Stimulated activated CD4-positive, alpha-beta T cell treated with anti-CD3 and anti-CD28 coated beads, Interleukin-2, amount 100 ng/mL, for 48 hours (primary cell): ENCODE results near the gene UVSSA.
"Not testable (repeated sequence)": the region's sequence is repeated elsewhere in the genome, so short reads cannot be mapped to it uniquely, and the experiment has no call there.

ENCODE experiments used
- DNase-seq, 2 donors: peaks; one replicate each; pipeline ENCODE4 v3.0.0-alpha.2; 2020

Gene UVSSA

GRCh38 chr4:1365271-1366178 is 18.5 kb downstream of the UVSSA start:
- DNase-seq: no peak

GRCh38 chr4:1366371-1367229 is 19.6 kb downstream of the UVSSA start:
- DNase-seq: no peak

DNA sequence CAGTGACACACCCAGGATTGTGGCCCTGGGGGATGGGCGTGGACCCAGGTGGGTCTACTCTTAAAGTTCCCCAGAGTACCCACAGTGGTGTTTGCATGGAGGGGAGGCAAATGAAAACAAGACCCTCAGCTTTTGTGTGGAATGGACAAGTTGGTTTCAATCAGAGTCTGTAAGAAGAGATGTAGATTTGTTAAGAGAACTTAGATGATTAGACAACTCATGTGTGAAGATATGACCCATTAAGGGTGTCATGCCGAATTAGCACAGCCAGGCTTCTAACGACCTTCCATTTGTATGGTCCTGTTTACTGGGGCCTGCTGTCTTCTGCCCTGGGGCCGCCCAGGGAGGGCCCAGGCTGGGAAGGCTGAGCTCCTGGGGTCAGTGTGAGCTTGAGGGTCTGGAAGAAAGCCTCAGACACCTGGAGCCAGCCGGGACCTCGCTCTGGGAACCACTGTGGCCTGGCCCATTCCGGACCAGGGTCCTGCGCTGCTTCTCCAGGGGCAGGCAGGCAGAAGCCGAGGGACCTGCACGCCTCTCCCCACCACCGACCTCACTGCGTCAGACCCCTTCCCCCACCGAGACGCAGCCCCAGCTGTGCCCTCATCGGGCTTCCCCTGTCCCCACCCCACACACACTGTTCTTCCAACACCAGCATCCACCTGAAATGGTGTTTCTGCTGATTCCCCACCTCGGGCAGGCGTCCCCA is 20.4 kb downstream of the UVSSA start:
- DNase-seq: no peak

- no peak for DNase-seq
Measured at GRCh38 chr4:1367936-1368289, 20.9 kb downstream of the UVSSA start.

DNA sequence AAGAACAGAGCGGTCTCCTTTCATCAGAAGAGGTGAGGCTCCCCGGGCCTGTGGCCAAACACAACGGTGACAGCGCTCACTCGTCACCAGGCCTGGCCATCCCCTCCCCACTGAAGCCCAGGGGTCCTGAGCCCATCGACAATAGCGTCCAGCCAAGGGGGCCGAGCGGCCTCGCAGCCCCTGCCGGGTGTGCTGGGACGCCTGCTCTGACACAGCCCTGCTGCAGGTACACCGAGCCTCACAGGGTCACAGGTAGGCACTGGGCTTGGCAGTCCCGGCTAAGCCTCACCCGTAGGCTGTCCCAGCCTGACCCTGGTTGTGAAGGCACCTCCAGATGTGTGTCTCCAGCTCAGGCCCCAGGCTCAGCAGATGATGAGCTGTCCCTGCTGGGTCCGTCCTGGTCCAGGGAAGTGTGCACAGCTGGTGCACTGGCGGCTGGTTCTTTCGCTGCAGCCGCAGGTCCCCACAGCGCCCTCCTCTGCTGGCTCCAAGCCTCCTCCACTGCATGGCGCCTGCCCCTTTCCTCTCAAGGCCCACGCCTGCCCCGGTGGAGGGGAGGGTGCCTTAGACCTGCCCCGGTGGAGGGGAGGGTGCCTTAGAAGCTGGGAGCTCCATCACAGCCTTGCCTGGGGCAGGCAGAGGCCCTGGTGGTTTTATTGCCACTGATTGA is 21.5 kb downstream of the UVSSA start:
- DNase-seq: no peak

GRCh38 chr4:1369091-1369450 is 22.1 kb downstream of the UVSSA start:
- no peak for DNase-seq

DNA sequence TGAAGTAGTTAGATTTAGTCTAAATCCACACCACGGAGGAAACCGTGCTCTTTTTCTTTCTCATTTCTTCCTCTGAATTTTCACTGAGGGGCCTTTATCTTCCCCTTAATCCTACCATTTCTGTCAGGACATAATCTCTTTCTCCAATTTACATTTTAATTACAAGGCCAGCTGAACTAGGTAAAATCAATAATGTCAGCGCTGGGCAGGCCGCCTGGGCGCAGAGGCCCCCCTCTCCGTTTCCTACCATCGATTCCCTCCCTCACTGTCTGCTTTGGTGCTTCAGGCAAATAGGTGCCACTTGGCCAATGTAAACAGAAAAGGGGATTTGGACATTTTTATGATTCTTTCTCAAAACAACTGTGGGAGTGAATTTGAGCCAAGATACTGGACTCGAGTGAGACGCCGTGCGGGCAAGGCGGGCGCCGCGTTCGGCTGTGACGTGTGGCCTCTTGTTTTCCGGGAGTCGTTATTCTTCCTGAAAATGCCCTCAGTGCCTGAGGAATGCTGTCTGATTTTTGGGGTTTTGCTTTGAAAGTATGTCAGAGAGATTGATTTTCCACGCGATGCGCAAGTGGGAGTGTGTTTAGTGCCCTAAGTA is 22.6 kb downstream of the UVSSA start:
- no peak for DNase-seq

DNA sequence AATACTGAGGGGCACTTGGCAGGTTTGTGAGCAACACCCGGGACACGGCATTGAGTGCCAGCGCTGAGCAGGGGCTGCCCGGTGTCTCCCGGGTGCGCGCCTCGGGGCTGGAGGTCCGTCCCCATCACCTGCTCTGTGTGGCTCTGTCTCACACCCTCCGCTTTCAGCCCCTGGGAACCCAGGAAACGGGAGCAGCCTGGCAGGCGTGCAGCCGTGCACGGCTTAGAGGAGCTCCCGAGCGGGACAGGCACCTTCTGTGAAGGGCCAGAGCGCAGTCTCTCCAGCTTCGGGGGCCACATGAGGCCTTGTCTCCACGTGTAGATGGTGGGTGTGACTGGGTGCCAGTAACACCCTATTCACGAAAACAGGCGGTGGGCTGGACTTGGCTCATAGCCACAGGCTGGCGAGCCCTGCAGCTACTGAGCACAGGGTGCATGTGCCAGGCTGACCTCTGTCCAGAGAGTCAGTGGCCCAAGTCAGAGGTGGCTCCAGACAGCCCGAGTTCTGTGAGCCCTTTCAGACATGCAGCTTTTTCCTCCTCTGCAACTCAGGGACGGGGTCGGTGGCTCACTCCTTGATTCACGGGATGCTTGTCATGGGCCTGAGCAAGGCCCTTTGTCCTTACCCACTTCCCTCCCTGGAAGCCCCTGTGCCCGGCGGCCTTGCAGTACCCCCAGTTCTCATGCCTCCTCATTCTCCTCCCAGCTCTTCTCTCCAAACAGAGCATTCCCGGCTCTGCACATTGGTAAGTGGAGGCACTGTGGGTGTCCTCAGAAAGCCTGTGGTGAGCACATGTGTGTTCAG is 23.5 kb downstream of the UVSSA start:
- no peak for DNase-seq

- DNase-seq: no peak
Measured at GRCh38 chr4:1371176-1372165, 24.5 kb downstream of the UVSSA start.

DNA sequence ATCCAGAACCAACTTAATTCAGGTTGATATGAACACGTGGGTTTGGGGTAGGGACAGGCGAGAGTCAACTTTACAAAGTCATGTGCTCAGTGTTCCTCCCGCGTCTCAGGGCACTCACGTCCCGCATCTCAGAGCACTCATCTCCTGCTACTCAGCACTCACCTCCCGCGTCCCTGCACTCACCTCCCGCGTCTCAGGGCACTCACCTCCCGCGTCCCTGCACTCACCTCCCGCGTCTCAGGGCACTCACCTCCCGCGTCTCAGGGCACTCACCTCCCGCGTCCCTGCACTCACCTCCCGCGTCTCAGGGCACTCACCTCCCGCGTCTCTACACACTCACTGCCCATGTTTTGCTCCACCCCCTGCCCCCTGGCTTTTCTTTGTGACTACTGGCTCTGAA is 25.6 kb downstream of the UVSSA start:
- not testable (repeated sequence) for DNase-seq

- no peak for DNase-seq
Measured at GRCh38 chr4:1373892-1374705, 27.1 kb downstream of the UVSSA start.

DNA sequence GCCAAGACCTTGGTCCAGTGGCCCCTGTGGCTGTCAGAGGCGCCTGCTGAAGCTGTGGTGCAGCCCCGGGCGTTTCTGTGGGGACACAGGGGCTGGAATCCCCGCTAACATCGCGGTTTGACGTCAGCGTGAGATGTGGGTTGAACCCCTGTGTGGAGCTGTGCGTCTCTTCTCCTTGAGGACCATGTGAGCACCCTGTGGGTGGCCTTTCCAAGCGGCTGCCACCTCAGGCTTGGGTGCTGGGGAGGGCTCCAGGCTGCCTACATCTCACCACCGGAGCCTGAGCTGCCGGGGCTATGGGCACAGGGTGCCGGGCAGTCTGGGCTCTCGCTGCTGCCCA is 27.7 kb downstream of the UVSSA start:
- DNase-seq: no peak

DNA sequence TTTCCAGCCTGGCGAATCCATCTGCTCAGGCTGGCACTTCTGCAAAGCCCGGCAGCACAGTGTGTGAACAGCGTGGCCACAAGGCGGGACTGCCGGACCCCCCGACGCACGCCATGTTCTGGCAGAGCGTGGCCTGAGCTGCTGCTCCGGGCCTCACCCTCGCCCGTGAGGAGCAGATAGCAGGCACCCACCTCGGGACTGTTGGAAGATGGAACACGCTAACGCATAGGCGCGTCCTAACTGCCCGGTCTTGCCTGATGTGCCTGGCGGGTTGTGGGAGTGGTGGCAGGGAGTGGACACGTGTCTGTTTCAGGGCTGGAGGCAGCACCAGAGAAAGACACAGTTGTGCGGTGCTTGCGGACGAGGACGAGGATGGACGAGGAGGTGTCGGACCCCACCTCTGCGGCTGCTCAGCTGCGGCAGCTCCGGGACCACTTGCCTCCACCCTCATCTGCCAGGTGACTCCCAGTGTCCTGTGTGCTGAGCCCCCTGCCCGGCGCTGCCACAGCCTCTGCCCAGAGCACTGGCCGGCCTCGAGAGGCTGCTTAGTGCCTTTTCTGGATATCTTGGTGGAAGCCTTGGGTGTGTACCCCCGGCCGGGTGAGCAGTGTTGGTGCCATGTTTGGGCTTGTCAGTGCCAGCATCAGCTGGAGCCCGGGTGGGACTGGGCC is 28.2 kb downstream of the UVSSA start:
- no peak for DNase-seq

DNA sequence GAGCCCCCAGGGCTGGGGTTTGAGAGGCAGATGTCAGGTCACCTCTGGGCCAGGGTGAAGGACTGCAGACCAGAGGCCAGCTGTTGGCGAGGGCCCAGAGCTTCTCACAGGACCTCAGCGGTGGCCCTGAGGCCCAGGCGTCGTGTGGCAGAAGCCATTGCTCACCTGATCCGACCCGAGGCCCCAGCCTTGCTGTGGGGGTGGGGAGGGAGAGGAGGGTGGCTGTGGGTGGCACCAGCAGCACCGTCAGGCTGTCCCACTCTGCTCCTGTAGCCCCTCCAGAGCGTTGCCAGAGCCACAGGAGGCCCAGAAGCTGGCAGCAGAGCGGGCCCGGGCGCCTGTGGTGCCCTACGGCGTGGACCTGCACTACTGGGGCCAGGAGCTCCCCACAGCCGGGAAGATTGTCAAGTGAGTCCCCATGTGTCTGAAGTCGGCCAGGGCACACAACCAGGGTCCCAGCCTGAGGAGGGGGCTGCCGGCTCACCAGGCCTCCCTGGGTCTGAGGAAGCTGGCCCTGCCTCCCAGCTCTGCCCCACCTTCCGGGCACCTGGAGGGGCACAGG is 28.8 kb downstream of the UVSSA start:
- no peak for DNase-seq

DNA sequence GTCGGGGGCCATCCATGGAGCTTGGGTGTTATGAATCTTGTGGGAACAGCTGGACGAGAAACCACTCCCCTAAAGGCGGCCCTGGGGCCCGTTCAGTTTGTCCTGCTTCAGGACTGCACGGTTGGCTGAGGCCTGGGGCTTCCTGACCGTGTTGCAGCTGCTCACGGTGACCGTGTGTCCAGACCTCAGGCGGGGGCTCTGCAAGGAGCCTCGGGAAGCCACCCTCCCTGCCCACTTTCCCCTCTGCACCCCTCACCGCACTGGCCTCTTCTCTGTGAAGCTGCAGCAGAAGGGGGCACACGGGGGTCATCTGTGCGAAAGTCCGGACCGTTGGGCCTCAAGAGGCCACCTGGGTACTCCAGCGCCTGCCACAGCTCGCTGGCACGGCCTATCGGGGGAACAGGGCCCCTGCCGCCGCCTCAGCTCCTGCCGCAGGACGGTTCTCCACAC is 29.4 kb downstream of the UVSSA start:
- DNase-seq: no peak

- no peak for DNase-seq
Measured at GRCh38 chr4:1376841-1377605, 30.0 kb downstream of the UVSSA start.

DNA sequence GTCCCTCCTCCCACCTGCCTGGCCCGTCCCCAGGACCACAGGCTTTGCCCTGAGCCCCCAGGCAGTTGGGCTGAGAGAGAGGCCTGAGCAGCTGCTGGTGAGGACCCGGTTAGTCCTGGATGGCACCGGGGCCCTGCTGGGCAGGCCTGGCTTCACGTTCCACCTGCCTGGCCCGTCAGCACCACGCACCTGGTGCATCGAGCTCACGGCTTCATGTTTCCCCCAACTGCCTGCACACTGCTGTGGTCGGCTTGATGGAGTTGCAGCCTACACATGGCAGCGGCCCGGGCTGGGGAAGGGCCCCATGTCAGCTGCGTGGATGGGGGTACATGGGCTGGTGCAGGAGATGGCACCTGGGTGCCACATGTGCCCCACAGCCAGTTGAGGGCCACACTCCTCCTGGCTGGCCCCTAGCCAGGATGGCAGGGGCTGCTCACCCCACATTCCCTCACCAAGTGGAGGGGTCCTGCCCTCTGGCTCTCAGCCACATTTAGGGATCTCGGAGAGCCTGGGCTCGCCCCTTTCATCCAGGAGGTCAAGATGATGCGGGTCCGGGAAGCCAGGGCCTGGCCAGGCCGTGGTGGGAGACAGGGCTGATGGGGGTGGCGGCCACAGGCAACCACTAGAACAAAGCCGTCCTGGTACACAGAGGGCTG is 30.7 kb downstream of the UVSSA start:
- DNase-seq: no peak
